Type B pancreatic cell (in vitro differentiated cells): ENCODE results near the gene DCP1A. TPM values are rescaled to one million over a fixed set of nuclear protein-coding genes. Genes with fewer than 3 reads are reported as not detected.
"Not testable (repeated sequence)": the region's sequence is repeated elsewhere in the genome, so short reads cannot be mapped to it uniquely, and the experiment has no call there.

Experiments used
- DNase-seq: peaks from one replicate; pipeline ENCODE4 v3.0.0; 2021; ENCODE audit warnings: mixed read lengths; ENCODE audit not compliant: unreplicated experiment; ENCODE audit errors: extremely low spot score
- H3K27ac Mint-ChIP-seq: 2 replicates; pipeline ENCODE4 v1.8.0; 2021; ENCODE audit warnings: mild to moderate bottlenecking, mixed read lengths
- H3K27me3 Mint-ChIP-seq: 2 replicates; pipeline ENCODE4 v1.8.0; 2021; ENCODE audit warnings: mixed read lengths
- H3K36me3 Mint-ChIP-seq: 2 replicates; pipeline ENCODE4 v1.8.0; 2021; ENCODE audit warnings: mixed read lengths
- H3K4me1 Mint-ChIP-seq: one replicate; pipeline ENCODE4 v1.8.0; 2021; ENCODE audit warnings: mixed read lengths; ENCODE audit not compliant: unreplicated experiment
- H3K4me3 Mint-ChIP-seq: 2 replicates; pipeline ENCODE4 v1.8.0; 2021; ENCODE audit warnings: mild to moderate bottlenecking, mixed read lengths
- H3K9me3 Mint-ChIP-seq: 2 replicates; pipeline ENCODE4 v1.8.0; 2021; ENCODE audit warnings: mixed read lengths
- CTCF ChIP-seq: fragments of 200-600 bp; sonication (generic); conservative IDR thresholded peaks from 2 replicates; pipeline ENCODE4 v1.5.0; 2021; ENCODE audit warnings: antibody characterized with exemption, mild to moderate bottlenecking
- total RNA-seq: library from RNA; stranded (reverse); gene quantifications from 2 replicates; pipeline ENCODE4 v1.2.1, GENCODE V29; 2021; ENCODE audit warnings: low replicate concordance

DCP1A gene
- total RNA-seq, 1 donor from 2014 or later = 31.4 TPM

GRCh38 chr3:53311882-53312281, 35.5 kb downstream of the DCP1A start:
- Mint-ChIP-seq H3K27ac (no peak overlapping the region), H3K36me3 (peaks cover 30% of the 10 kb centered on the region), H3K4me1 (no peaks in the 10 kb centered on the region), H3K27me3 (no peaks in the 10 kb centered on the region), H3K9me3 (no peaks in the 10 kb centered on the region), H3K4me3 (no peak overlapping the region)
- no peak for DNase-seq
- no peak for TF ChIP-seq CTCF

GRCh38 chr3:53303957-53304356, 43.4 kb downstream of the DCP1A start:
- Mint-ChIP-seq H3K4me3 (no peak overlapping the region), H3K9me3 (no peaks in the 10 kb centered on the region), H3K27ac (no peak overlapping the region), H3K4me1 (peaks cover 5% of the 10 kb centered on the region), H3K27me3 (no peaks in the 10 kb centered on the region), H3K36me3 (peaks cover 30% of the 10 kb centered on the region)
- DNase-seq = no peak
- TF ChIP-seq CTCF = no peak

- DNase-seq = no peak
- H3K4me1 Mint-ChIP-seq = peaks cover 5% of the 10 kb centered on the region
- H3K27ac Mint-ChIP-seq = no peak overlapping the region
- no peaks in the 10 kb centered on the region for H3K27me3 Mint-ChIP-seq
- H3K36me3 Mint-ChIP-seq = peaks cover 30% of the 10 kb centered on the region
- TF ChIP-seq CTCF = no peak
- no peak overlapping the region for H3K4me3 Mint-ChIP-seq
- no peaks in the 10 kb centered on the region for H3K9me3 Mint-ChIP-seq
Measured at GRCh38 chr3:53303549-53303948, 43.8 kb downstream of the DCP1A start.

GRCh38 chr3:53300826-53301225, 46.5 kb downstream of the DCP1A start:
- H3K36me3 Mint-ChIP-seq = peaks cover 27% of the 10 kb centered on the region
- no peaks in the 10 kb centered on the region for H3K9me3 Mint-ChIP-seq
- H3K4me1 Mint-ChIP-seq = peaks cover 5% of the 10 kb centered on the region
- H3K4me3 Mint-ChIP-seq = no peak overlapping the region
- no peak for TF ChIP-seq CTCF
- DNase-seq = no peak
- no peak overlapping the region for H3K27ac Mint-ChIP-seq
- no peaks in the 10 kb centered on the region for H3K27me3 Mint-ChIP-seq

GRCh38 chr3:53299611-53300023, 47.7 kb downstream of the DCP1A start:
- H3K27me3 Mint-ChIP-seq, H3K4me3 Mint-ChIP-seq, H3K9me3 Mint-ChIP-seq, H3K4me1 Mint-ChIP-seq, DNase-seq: not testable (repeated sequence)
- H3K36me3 Mint-ChIP-seq = peaks cover 26% of the 10 kb centered on the region
- H3K27ac Mint-ChIP-seq = peak overlapping the region; percentile 65
- TF ChIP-seq CTCF = peak; percentile 97

GRCh38 chr3:53295410-53295809, 51.9 kb downstream of the DCP1A start:
- no peaks in the 10 kb centered on the region for H3K27me3 Mint-ChIP-seq
- DNase-seq = no peak
- H3K27ac Mint-ChIP-seq = no peak overlapping the region
- no peak overlapping the region for H3K4me3 Mint-ChIP-seq
- peaks cover 5% of the 10 kb centered on the region for H3K4me1 Mint-ChIP-seq
- no peaks in the 10 kb centered on the region for H3K9me3 Mint-ChIP-seq
- TF ChIP-seq CTCF = no peak
- peaks cover 9% of the 10 kb centered on the region for H3K36me3 Mint-ChIP-seq
